ENCODE measurements around the gene SLC46A2. TPM values are rescaled to one million over a fixed set of nuclear protein-coding genes. Genes with fewer than 3 reads are reported as not detected.
A peak's percentile ranks its signal among the peaks of the same experiment; 100 is the strongest.

SLC46A2 gene
- total and polyA plus RNA-seq, 11 donors = 0.08 to 0.45 (median 0.18) TPM; not detected in 7

- intact Hi-C loops (cut with DNase I) = no loop called here
- ATAC-seq (no peak), DNase-seq (no peak)
- no peak for TF ChIP-seq CTCF (IDR thresholded peaks at IDR 0.05)
- no peak for TF ChIP-seq POLR2A (IDR thresholded peaks at IDR 0.05)
- no peaks in the 10 kb centered on the region for H3K27me3 ChIP-seq
- no peak overlapping the region for H3K4me3 ChIP-seq
- H3K27ac ChIP-seq = no peak overlapping the region
- peaks cover 0 to 7% (median 0%) of the 10 kb centered on the region in 12 donors for H3K4me1 ChIP-seq
- WGBS, 4 donors = 64 to 75% (median 70%) methylated on average over 8 of the region's 8 CpGs
- peaks cover 0 to 34% (median 9%) of the 10 kb centered on the region in 9 donors for H3K36me3 ChIP-seq
- no peaks in the 10 kb centered on the region for H3K9me3 ChIP-seq
These were observed 21.6 kb downstream of the SLC46A2 start for GRCh38 chr9:112869041-112869529.

- WGBS, 4 donors = 88 to 96% (median 91%) methylated on average over 10 of the region's 10 CpGs
- Histone ChIP-seq H3K9me3 (no peaks in the 10 kb centered on the region), H3K27ac (peak overlapping the region in 1 of 12 donors; percentile 58), H3K4me3 (no peak overlapping the region), H3K4me1 (peaks cover 0 to 13% (median 0%) of the 10 kb centered on the region in 12 donors), H3K27me3 (no peaks in the 10 kb centered on the region), H3K36me3 (peaks cover 0 to 34% (median 9%) of the 10 kb centered on the region in 9 donors)
- ATAC-seq = no peak
- DNase-seq = no peak
- TF ChIP-seq POLR2A (IDR thresholded peaks at IDR 0.05) (no peak), CTCF (IDR thresholded peaks at IDR 0.05) (no peak)
- intact Hi-C loops (cut with DNase I) = no loop called here
These were observed 22.2 kb downstream of the SLC46A2 start for GRCh38 chr9:112868461-112868860.

GRCh38 chr9:112867275-112867991 lies 23.2 kb downstream of the SLC46A2 start:
- peak overlapping the region in 1 of 12 donors; percentile 58 for H3K27ac ChIP-seq
- H3K27me3 ChIP-seq = no peaks in the 10 kb centered on the region
- intact Hi-C loops (cut with DNase I) = no loop called here
- TF ChIP-seq POLR2A (IDR thresholded peaks at IDR 0.05) (no peak), CTCF (IDR thresholded peaks at IDR 0.05) (no peak)
- H3K9me3 ChIP-seq = no peaks in the 10 kb centered on the region
- DNase-seq (no peak), ATAC-seq (peak in 2 of 4 donors; percentile 58 to 68)
- peaks cover 0 to 22% (median 0%) of the 10 kb centered on the region in 12 donors for H3K4me1 ChIP-seq
- 61 to 74% (median 69%) methylated on average over 3 of the region's 3 CpGs for WGBS, 4 donors
- peaks cover 0 to 34% (median 9%) of the 10 kb centered on the region in 9 donors for H3K36me3 ChIP-seq
- H3K4me3 ChIP-seq = no peak overlapping the region

- no peak overlapping the region for H3K27ac ChIP-seq
These were observed 23.9 kb downstream of the SLC46A2 start for GRCh38 chr9:112866662-112867274.

More at GRCh38 chr9:112866662-112867274, 23.9 kb downstream of the SLC46A2 start:
- H3K9me3 ChIP-seq = no peaks in the 10 kb centered on the region
- H3K4me3 ChIP-seq = no peak overlapping the region
- 92 to 100% (median 97%) methylated on average over 1 of the region's 1 CpG for WGBS, 4 donors
- intact Hi-C loops (cut with DNase I) = no loop called here
- no peaks in the 10 kb centered on the region for H3K27me3 ChIP-seq
- no peak for TF ChIP-seq CTCF (IDR thresholded peaks at IDR 0.05)
- peaks cover 0 to 34% (median 9%) of the 10 kb centered on the region in 9 donors for H3K36me3 ChIP-seq
- H3K4me1 ChIP-seq = peaks cover 0 to 29% (median 0%) of the 10 kb centered on the region in 12 donors
- DNase-seq (no peak), ATAC-seq (no peak)

Measured in heart left ventricle (tissue), 16 donors.